H1 (cell line): ENCODE results near the gene DUXB. TPM values are rescaled to one million over a fixed set of nuclear protein-coding genes. Genes with fewer than 3 reads are reported as not detected.

Experiments used
- CTCF ChIA-PET: fragments of 300-600 bp; sonication (Branson Sonifier 250); formaldehyde crosslinking; loops from one replicate; lab custom pipeline; 2021; ENCODE audit not compliant: partially characterized antibody; lab: Charles Lee
- POLR2A ChIA-PET: fragments of 300-600 bp; sonication (Branson Sonifier 250); formaldehyde crosslinking; loops from one replicate; lab custom pipeline; 2021; ENCODE audit warnings: inconsistent platforms; ENCODE audit not compliant: partially characterized antibody; lab: Charles Lee
- DNase-seq, 2 experiments: peaks; one replicate each; pipeline versions ENCODE4 v3.0.0 to v3.0.0-alpha.2; 2010 to 2022; ENCODE audit warnings: low spot score in 2 of 2, low read depth in 1 of 2, mixed read lengths in 1 of 2
- FAIRE-seq: peaks from 2 replicates; lab custom pipeline; 2011; peaks lifted over from hg19 to GRCh38; lab: Jason Lieb, UNC
- H2AFZ ChIP-seq: 2 replicates; pipeline ENCODE4 v1.8.1; 2012; ENCODE audit warnings: low read length, inconsistent platforms
- H2AK5ac ChIP-seq: 2 replicates; pipeline ENCODE4 v1.6.1; 2013; ENCODE audit warnings: low read depth, low read length
- H2BK120ac ChIP-seq: replicated peaks from 2 replicates; pipeline ENCODE3; 2013; ENCODE audit warnings: low read depth, low read length, inconsistent platforms
- H2BK12ac ChIP-seq: 2 replicates; pipeline ENCODE4 v1.6.1; 2013; ENCODE audit warnings: low read depth, low read length
- H2BK15ac ChIP-seq: 2 replicates; pipeline ENCODE4 v1.6.1; 2013; ENCODE audit warnings: low read length
- H2BK20ac ChIP-seq: 2 replicates; pipeline ENCODE4 v1.6.1; 2013; ENCODE audit warnings: low read length
- H2BK5ac ChIP-seq: 2 replicates; pipeline ENCODE4 v1.6.1; 2013; ENCODE audit warnings: low read depth, low read length
- H3K14ac ChIP-seq: 2 replicates; pipeline ENCODE4 v1.6.1; 2013; ENCODE audit warnings: inconsistent platforms; ENCODE audit not compliant: insufficient read length
- H3K18ac ChIP-seq: 2 replicates; pipeline ENCODE4 v1.6.1; 2013; ENCODE audit warnings: low read length; ENCODE audit errors: extremely low read depth
- H3K23ac ChIP-seq: 2 replicates; pipeline ENCODE4 v1.6.1; 2013; ENCODE audit warnings: inconsistent platforms; ENCODE audit not compliant: insufficient read length
- H3K23me2 ChIP-seq: 2 replicates; pipeline ENCODE4 v1.6.1; 2013; ENCODE audit warnings: low read depth, low read length
- H3K27ac ChIP-seq: 2 replicates; pipeline ENCODE4 v1.6.1; 2011; ENCODE audit warnings: low read depth, low read length, inconsistent platforms
- H3K27me3 ChIP-seq, 4 experiments: replicated peaks in 1 of 4; 1 replicate in 1 of 4; 2 replicates in 3 of 4; pipeline versions ENCODE4 v1.6.1 to v1.8.1; 2011 to 2013; ENCODE audit warnings: low read length in 3 of 4, mild to moderate bottlenecking in 3 of 4, inconsistent platforms in 2 of 4, mixed read lengths in 2 of 4, moderate library complexity in 1 of 4; ENCODE audit not compliant: control insufficient read depth in 3 of 4, insufficient read depth in 3 of 4; ENCODE audit errors: extremely low read depth in 1 of 4
- H3K36me3 ChIP-seq, 4 experiments: 2 replicates each; pipeline versions ENCODE4 v1.6.1 to v1.8.1; 2011 to 2013; ENCODE audit warnings: mild to moderate bottlenecking in 4 of 4, low read length in 3 of 4, moderate library complexity in 2 of 4, control low read depth in 1 of 4, inconsistent platforms in 1 of 4; ENCODE audit not compliant: insufficient read depth in 4 of 4, control insufficient read depth in 2 of 4
- H3K4ac ChIP-seq: replicated peaks from 2 replicates; pipeline ENCODE3; 2013; ENCODE audit warnings: low read length, low read depth, mixed read lengths, inconsistent platforms; ENCODE audit not compliant: insufficient read length
- H3K4me1 ChIP-seq, 4 experiments: replicated peaks in 1 of 4; 1 replicate in 1 of 4; 2 replicates in 3 of 4; pipeline versions ENCODE4 v1.6.1 to v1.8.1; 2011 to 2013; ENCODE audit warnings: low read length in 3 of 4, inconsistent platforms in 2 of 4, mixed read lengths in 1 of 4; ENCODE audit not compliant: insufficient read depth in 4 of 4, control insufficient read depth in 3 of 4
- H3K4me2 ChIP-seq, 2 experiments: 2 replicates each; pipeline versions ENCODE4 v1.6.1 to v1.8.1; 2011 to 2013; ENCODE audit warnings: low read depth in 2 of 2, low read length in 2 of 2, control low read depth in 1 of 2, inconsistent platforms in 1 of 2, mild to moderate bottlenecking in 1 of 2; ENCODE audit not compliant: insufficient read depth in 1 of 2
- H3K4me3 ChIP-seq, 4 experiments: fragments of 200-600, 300-600 bp in 1 of 4; sonication (generic), shearing (Covaris generic), sonication (Bioruptor Twin) in 1 of 4; 2 replicates each; pipeline versions ENCODE4 v1.5.1 to v1.8.1; 2011 to 2016; ENCODE audit warnings: low read length in 4 of 4, low read depth in 3 of 4, control low read depth in 2 of 4, inconsistent platforms in 2 of 4, mild to moderate bottlenecking in 2 of 4, mixed read lengths in 1 of 4, moderate library complexity in 1 of 4; ENCODE audit not compliant: insufficient read depth in 2 of 4; ENCODE audit errors: extremely low read depth in 1 of 4
- H3K56ac ChIP-seq: replicated peaks from 2 replicates; pipeline ENCODE3; 2013; ENCODE audit warnings: low read depth, mild to moderate bottlenecking, mixed read lengths, low read length, inconsistent platforms; ENCODE audit not compliant: insufficient read length
- H3K79me1 ChIP-seq: 2 replicates; pipeline ENCODE4 v1.6.1; 2013; ENCODE audit warnings: low read depth, low read length, control low read depth
- H3K79me2 ChIP-seq, 2 experiments: 2 replicates each; pipeline versions ENCODE4 v1.6.1 to v1.8.1; 2012 to 2013; ENCODE audit warnings: low read length in 2 of 2, mild to moderate bottlenecking in 2 of 2, inconsistent platforms in 1 of 2; ENCODE audit not compliant: insufficient read depth in 2 of 2, control insufficient read depth in 1 of 2
- H3K9ac ChIP-seq, 4 experiments: replicated peaks in 1 of 4; 1 replicate in 1 of 4; 2 replicates in 3 of 4; pipeline versions ENCODE4 v1.6.1 to v1.8.1; 2011 to 2013; ENCODE audit warnings: low read depth in 3 of 4, low read length in 3 of 4, control low read depth in 2 of 4, mild to moderate bottlenecking in 2 of 4, moderate library complexity in 2 of 4, inconsistent platforms in 1 of 4; ENCODE audit errors: extremely low read depth in 1 of 4
- H3K9me3 ChIP-seq, 2 experiments: 2 replicates each; pipeline versions ENCODE4 v1.6.1 to v1.8.1; 2012 to 2013; ENCODE audit warnings: mild to moderate bottlenecking in 2 of 2, moderate library complexity in 2 of 2, control low read depth in 1 of 2, inconsistent platforms in 1 of 2, low read depth in 1 of 2, low read length in 1 of 2, mixed read lengths in 1 of 2; ENCODE audit not compliant: insufficient read depth in 2 of 2
- H4K20me1 ChIP-seq, 2 experiments: replicated peaks in 1 of 2; 2 replicates each; pipeline versions ENCODE3 to v1.8.1; 2011 to 2013; ENCODE audit warnings: inconsistent platforms in 2 of 2, low read length in 2 of 2, mild to moderate bottlenecking in 1 of 2; ENCODE audit not compliant: insufficient read depth in 2 of 2, control insufficient read depth in 1 of 2
- H4K5ac ChIP-seq: 2 replicates; pipeline ENCODE4 v1.6.1; 2013; ENCODE audit warnings: low read length, low read depth, mixed read lengths, inconsistent platforms; ENCODE audit not compliant: insufficient read length
- H4K8ac ChIP-seq: 2 replicates; pipeline ENCODE4 v1.8.0; 2013; ENCODE audit warnings: mild to moderate bottlenecking, moderate library complexity, low read length, inconsistent platforms; ENCODE audit not compliant: insufficient read depth; ENCODE audit errors: extremely low read depth
- H4K91ac ChIP-seq: replicated peaks from 2 replicates; pipeline ENCODE3; 2013; ENCODE audit warnings: low read length, mixed read lengths, inconsistent platforms; ENCODE audit not compliant: insufficient read length
- BRCA1 ChIP-seq: IDR thresholded peaks from 2 replicates; pipeline ENCODE4 v1.6.1; 2012; ENCODE audit warnings: low read depth, low read length, improper control_type of control experiment
- EP300 ChIP-seq, 2 experiments: IDR thresholded peaks; 1 replicate in 1 of 2; 2 replicates in 1 of 2; pipeline ENCODE4 v1.6.1; 2011 to 2012; ENCODE audit warnings: low read depth in 2 of 2, low read length in 2 of 2, mild to moderate bottlenecking in 2 of 2, borderline replicate concordance in 1 of 2, inconsistent platforms in 1 of 2, moderate library complexity in 1 of 2
- FOSL1 ChIP-seq: IDR thresholded peaks from 2 replicates; pipeline ENCODE4 v1.6.1; 2011; ENCODE audit warnings: mild to moderate bottlenecking, low read depth, low read length, moderate library complexity; ENCODE audit not compliant: insufficient read depth
- PHF8 ChIP-seq: fragments of 200-600 bp; sonication (generic); conservative IDR thresholded peaks from 2 replicates; pipeline ENCODE4 v1.7.1; 2012; ENCODE audit warnings: low read depth, mild to moderate bottlenecking, inconsistent platforms, low read length, moderate library complexity
- RFX5 ChIP-seq: IDR thresholded peaks from 2 replicates; pipeline ENCODE4 v1.6.1; 2011; ENCODE audit warnings: low read depth, low read length, improper control_type of control experiment, borderline replicate concordance
- SIN3A ChIP-seq, 2 experiments: IDR thresholded peaks in 1 of 2; conservative IDR thresholded peaks in 1 of 2; 2 replicates each; pipeline ENCODE4 v1.6.1; 2011 to 2012; ENCODE audit warnings: low read length in 2 of 2, improper control_type of control experiment in 1 of 2, low read depth in 1 of 2, mild to moderate bottlenecking in 1 of 2
- SIX5 ChIP-seq: IDR thresholded peaks from 2 replicates; pipeline ENCODE4 v1.6.1; 2011; ENCODE audit warnings: mild to moderate bottlenecking, low read depth, low read length
- SP1 ChIP-seq: IDR thresholded peaks from 2 replicates; pipeline ENCODE4 v1.6.1; 2011; ENCODE audit warnings: low read depth, low read length
- SUZ12 ChIP-seq: fragments of 200-600 bp; sonication (generic); IDR thresholded peaks from 2 replicates; pipeline ENCODE4 v1.6.1; 2012; ENCODE audit warnings: mild to moderate bottlenecking, inconsistent platforms, low read length, moderate library complexity, mixed read lengths
- TEAD4 ChIP-seq: IDR thresholded peaks from 2 replicates; pipeline ENCODE4 v1.6.1; 2012; ENCODE audit warnings: low read depth, low read length, inconsistent platforms, mixed read lengths
- WGBS, 2 experiments: shearing (Covaris generic) in 1 of 2; methylation state at CpG; one replicate each; pipeline versions ENCODE4 v1.1.6 to v1.1.7; 2013 to 2015; ENCODE audit warnings: low lambda C conversion rate in 2 of 2, mixed read lengths in 2 of 2, inconsistent platforms in 1 of 2, low coverage in 1 of 2, missing lambda C conversion rate in 1 of 2; ENCODE audit not compliant: insufficient replicate concordance in 2 of 2, insufficient coverage in 1 of 2, insufficient read length in 1 of 2; ENCODE audit errors: extremely low coverage in 1 of 2, missing lambda C conversion rate in 1 of 2; 5-methylcytosine and 5-hydroxymethylcytosine counted together
- polyA plus RNA-seq, 7 experiments: library from polyadenylated mRNA; depleted of rRNA in 3 of 7; stranded (reverse) in 5 of 7; unstranded in 2 of 7; fragments of >200 nt in 5 of 7; fragments of 200-250 nt in 2 of 7; gene quantifications; 1 replicate in 5 of 7; 2 replicates in 1 of 7; 4 replicates in 1 of 7; pipeline versions ENCODE4 v1.2.1 to v1.2.3, GENCODE V29; 2011 to 2013; ENCODE audit warnings: missing spikeins in 2 of 7, mixed read lengths in 2 of 7
- total RNA-seq: library from RNA; stranded (reverse); fragmentation: NEBNext Ultra II Directional; extraction: Animal tissue kit (Norgen Biotek cat#: 25700); gene quantifications from 2 replicates; pipeline ENCODE4 v1.2.1, GENCODE V29; 2021
- TF ChIP-seq, protein P1 (sequence below): IDR thresholded peaks from 2 replicates; pipeline ENCODE4 v1.6.1; 2012; ENCODE audit warnings: inconsistent platforms
- TF ChIP-seq, protein P2 (sequence below): IDR thresholded peaks from 2 replicates; pipeline ENCODE4 v1.6.1; 2011; ENCODE audit warnings: low read depth, mild to moderate bottlenecking, low read length; ENCODE audit not compliant: insufficient read depth
- TF ChIP-seq, protein P3 (sequence below): IDR thresholded peaks from 2 replicates; pipeline ENCODE4 v1.6.1; 2012; ENCODE audit warnings: inconsistent platforms

Gene DUXB
- total and polyA plus RNA-seq, 2 of the 8 experiments (the other 6 are each of a cell fraction or from before 2014, with no cell fraction given) = not detected

DNA sequence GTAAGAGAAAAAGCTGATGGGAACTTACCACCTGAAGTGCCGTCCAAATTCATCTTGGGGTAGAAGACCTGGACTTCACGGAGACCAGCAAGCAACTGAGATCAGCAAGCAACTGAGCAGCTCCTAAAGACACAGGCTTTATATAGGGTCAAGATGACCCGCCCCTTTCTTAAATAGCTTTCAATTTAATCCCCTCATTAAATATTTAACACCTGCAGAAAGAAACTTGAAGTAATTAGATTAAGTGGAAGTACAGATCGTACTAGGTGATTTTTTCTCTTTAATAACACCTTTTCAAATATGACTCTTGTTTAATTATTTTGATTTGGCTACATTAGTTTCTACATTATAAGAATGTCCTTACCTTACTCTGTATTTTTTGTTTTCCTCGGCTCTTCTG lies 25.1 kb upstream of the DUXB start, which contains the start of gene CPHXL:
CPHXL (minus strand) TSS at position 101 of the 400 bp plus-strand sequence; CDS start at position 53, 48 bp downstream.
- CTCF ChIA-PET = interaction anchor here (0.5 to 0.8 kb wide), 2 partner anchors 13 to 30 kb away, joined by 3 to 4 read pairs; no protein-coding TSS in a partner anchor
- H3K36me3 ChIP-seq = no peaks in the 10 kb centered on the region; a peak in 1 of 8 replicates
- no peak within 1 kb of the TSS for H3K27ac ChIP-seq
- no peak within 1 kb of the TSS for H2BK15ac ChIP-seq
- no peak within 1 kb of the TSS for H2AK5ac ChIP-seq
- H2BK120ac ChIP-seq = no peak within 1 kb of the TSS
- H3K23me2 ChIP-seq = no peaks in the 10 kb centered on the region; the same call in 1 of the 2 replicates
- whole genome bisulfite sequencing, 2 experiments = 88% methylated on average over 5 of the region's 5 CpGs; no CpG with 5 or more reads in 1 of the 2 experiments
- no peak within 1 kb of the TSS for H3K4me3 ChIP-seq
- H4K20me1 ChIP-seq = no peaks in the 10 kb centered on the region
- no peak within 1 kb of the TSS for H3K14ac ChIP-seq
- H3K4ac ChIP-seq = no peak within 1 kb of the TSS
- H2BK5ac ChIP-seq = no peak within 1 kb of the TSS
- H4K91ac ChIP-seq = no peak within 1 kb of the TSS
- no peak for DNase-seq
- no peak within 1 kb of the TSS for H2BK12ac ChIP-seq
- H4K8ac ChIP-seq = no peak within 1 kb of the TSS
- H3K79me1 ChIP-seq = no peaks in the 10 kb centered on the region
- no peak within 1 kb of the TSS for H3K56ac ChIP-seq
- H3K23ac ChIP-seq = no peak within 1 kb of the TSS
- no peaks in the 10 kb centered on the region for H3K4me1 ChIP-seq
- H2AFZ ChIP-seq = no peak within 1 kb of the TSS
- no peak for FAIRE-seq
- POLR2A ChIA-PET = no interaction called here
- no peaks in the 10 kb centered on the region for H3K27me3 ChIP-seq
- no peak within 1 kb of the TSS for H3K18ac ChIP-seq
- H3K9ac ChIP-seq = no peak within 1 kb of the TSS
- no peak within 1 kb of the TSS for H4K5ac ChIP-seq
- H3K9me3 ChIP-seq = no peaks in the 10 kb centered on the region; a peak in 2 of 4 replicates
- no peak within 1 kb of the TSS for H3K4me2 ChIP-seq
- no peaks in the 10 kb centered on the region for H3K79me2 ChIP-seq
- no peak within 1 kb of the TSS for H2BK20ac ChIP-seq
- TF ChIP-seq PHF8 (no peak), TEAD4 (no peak), SP1 (no peak), SIN3A (conservative IDR thresholded peaks at IDR 0.05 in 1 of 2, IDR thresholded peaks at IDR 0.05 in 1 of 2; ENCODE audit: low read depth in 1 of 2, low read length in 2 of 2) (no peak), SUZ12 (no peak), SIX5 (no peak), BRCA1 (no peak), FOSL1 (no peak), EP300 (IDR thresholded peaks at IDR 0.05; ENCODE audit: borderline replicate concordance in 1 of 2, low read depth in 2 of 2, low read length in 2 of 2) (no peak), RFX5 (no peak)
- TF ChIP-seq, protein P1, sequence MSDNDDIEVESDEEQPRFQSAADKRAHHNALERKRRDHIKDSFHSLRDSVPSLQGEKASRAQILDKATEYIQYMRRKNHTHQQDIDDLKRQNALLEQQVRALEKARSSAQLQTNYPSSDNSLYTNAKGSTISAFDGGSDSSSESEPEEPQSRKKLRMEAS = no peak
- TF ChIP-seq, protein P2, sequence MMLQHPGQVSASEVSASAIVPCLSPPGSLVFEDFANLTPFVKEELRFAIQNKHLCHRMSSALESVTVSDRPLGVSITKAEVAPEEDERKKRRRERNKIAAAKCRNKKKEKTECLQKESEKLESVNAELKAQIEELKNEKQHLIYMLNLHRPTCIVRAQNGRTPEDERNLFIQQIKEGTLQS = no peak
- TF ChIP-seq, protein P3, sequence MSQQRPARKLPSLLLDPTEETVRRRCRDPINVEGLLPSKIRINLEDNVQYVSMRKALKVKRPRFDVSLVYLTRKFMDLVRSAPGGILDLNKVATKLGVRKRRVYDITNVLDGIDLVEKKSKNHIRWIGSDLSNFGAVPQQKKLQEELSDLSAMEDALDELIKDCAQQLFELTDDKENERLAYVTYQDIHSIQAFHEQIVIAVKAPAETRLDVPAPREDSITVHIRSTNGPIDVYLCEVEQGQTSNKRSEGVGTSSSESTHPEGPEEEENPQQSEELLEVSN = no peak
